Caco-2 (cell line): ENCODE results near the gene ROGDI. TPM values are rescaled to one million over a fixed set of nuclear protein-coding genes. Genes with fewer than 3 reads are reported as not detected.

Experiments used
- BruUV-seq: library from RNA; stranded (reverse); fragments of 400-500 nt; replicated peaks from 2 replicates; lab custom pipeline; 2021; lab: Mats Ljungman, UMichigan
- CTCF ChIA-PET: fragments of 300-600 bp; sonication (Branson Sonifier 250); formaldehyde crosslinking; loops from one replicate; lab custom pipeline; 2022; ENCODE audit warnings: antibody characterized with exemption; lab: Charles Lee
- POLR2A ChIA-PET: fragments of 300-600 bp; sonication (Branson Sonifier 250); formaldehyde crosslinking; loops from one replicate; lab custom pipeline; 2022; ENCODE audit warnings: antibody characterized with exemption; lab: Charles Lee
- DNase-seq, 2 experiments: peaks; one replicate each; pipeline versions ENCODE4 v3.0.0 to v3.0.0-alpha.2; 2020 to 2022
- H3K27me3 ChIP-seq: replicated peaks from 2 replicates; pipeline ENCODE4 v1.6.0; 2011; ENCODE audit warnings: low read length; ENCODE audit not compliant: control insufficient read depth, insufficient read depth
- H3K36me3 ChIP-seq: 2 replicates; pipeline ENCODE4 v1.5.1; 2011; ENCODE audit warnings: low read length; ENCODE audit not compliant: control insufficient read depth, insufficient read depth
- H3K4me1 ChIP-seq: fragments of 250-450 bp; sonication (Bioruptor Pico); 2 replicates; pipeline ENCODE4 v1.5.1; 2020; ENCODE audit warnings: mild to moderate bottlenecking
- H3K4me3 ChIP-seq: 2 replicates; pipeline ENCODE4 v1.5.1; 2011; ENCODE audit warnings: low read depth, mild to moderate bottlenecking, control low read depth, low read length
- H3K9me3 ChIP-seq: fragments of 250-450 bp; sonication (Bioruptor Pico); 2 replicates; pipeline ENCODE4 v1.5.1; 2020; ENCODE audit warnings: mild to moderate bottlenecking, moderate library complexity
- H3K27ac Mint-ChIP-seq: one replicate; pipeline ENCODE4 v1.8.0; 2022; ENCODE audit warnings: mixed read lengths; ENCODE audit not compliant: unreplicated experiment
- H3K27me3 Mint-ChIP-seq: one replicate; pipeline ENCODE4 v1.8.0; 2022; ENCODE audit warnings: mixed read lengths; ENCODE audit not compliant: insufficient read depth, unreplicated experiment
- H3K36me3 Mint-ChIP-seq: one replicate; pipeline ENCODE4 v1.8.0; 2022; ENCODE audit warnings: mild to moderate bottlenecking, mixed read lengths; ENCODE audit not compliant: insufficient read depth, unreplicated experiment
- H3K4me1 Mint-ChIP-seq: one replicate; pipeline ENCODE4 v1.8.0; 2022; ENCODE audit warnings: low read depth, mixed read lengths; ENCODE audit not compliant: unreplicated experiment
- H3K4me3 Mint-ChIP-seq: one replicate; pipeline ENCODE4 v1.8.0; 2022; ENCODE audit warnings: mild to moderate bottlenecking, moderate library complexity, mixed read lengths; ENCODE audit not compliant: unreplicated experiment
- H3K9me3 Mint-ChIP-seq: one replicate; pipeline ENCODE4 v1.8.0; 2022; ENCODE audit warnings: mixed read lengths; ENCODE audit not compliant: unreplicated experiment
- CTCF ChIP-seq, 2 experiments: fragments of 200-600 bp in 1 of 2; IDR thresholded peaks; 1 replicate in 1 of 2; 2 replicates in 1 of 2; pipeline versions ENCODE4 v1.5.1 to v1.8.0; 2011 to 2022; ENCODE audit warnings: antibody characterized with exemption in 1 of 2, control low read depth in 1 of 2, inconsistent platforms in 1 of 2, low read depth in 1 of 2, low read length in 1 of 2, mild to moderate bottlenecking in 1 of 2, moderate library complexity in 1 of 2; ENCODE audit not compliant: insufficient read depth in 1 of 2, severe bottlenecking in 1 of 2, unreplicated experiment in 1 of 2
- intact Hi-C: fragments of 100-400 bp; cut with micrococcal nuclease; formaldehyde crosslinking; loops from one replicate; pipeline ENCODE4 v1.10.0; 2022; ENCODE audit not compliant: unreplicated experiment
- total RNA-seq: library from RNA; stranded (reverse); gene quantifications from 2 replicates; pipeline ENCODE4 v1.2.3, GENCODE V29; 2022

Gene ROGDI
- total RNA-seq, 1 experiment from 2014 or later = 18.2 TPM

- no TSS peak for BruUV-seq
- ChIA-PET POLR2A (no interaction called here), CTCF (no interaction called here)
- no peak for TF ChIP-seq CTCF (IDR thresholded peaks at IDR 0.05; ENCODE audit: insufficient read depth in 1 of 2, low read depth in 1 of 2, low read length in 1 of 2, severe bottlenecking in 1 of 2, unreplicated experiment in 1 of 2)
- no peak for DNase-seq
- Histone ChIP-seq H3K27me3 (no peaks in the 10 kb centered on the region), H3K36me3 (no peaks in the 10 kb centered on the region), H3K4me3 (no peak overlapping the region), H3K9me3 (no peaks in the 10 kb centered on the region), H3K4me1 (peaks cover 24% of the 10 kb centered on the region)
- H3K36me3 Mint-ChIP-seq = peaks cover 8% of the 10 kb centered on the region
- H3K27ac Mint-ChIP-seq = no peak overlapping the region
- no peaks in the 10 kb centered on the region for H3K9me3 Mint-ChIP-seq
- H3K4me3 Mint-ChIP-seq = no peak overlapping the region
- intact Hi-C loops = no loop called here
- no peaks in the 10 kb centered on the region for H3K27me3 Mint-ChIP-seq
- peaks cover 7% of the 10 kb centered on the region for H3K4me1 Mint-ChIP-seq
Observed at GRCh38 chr16:4792951-4793513, 9.4 kb downstream of the ROGDI start.

- peaks cover 8% of the 10 kb centered on the region for H3K36me3 Mint-ChIP-seq
Observed at GRCh38 chr16:4790871-4791270, 11.6 kb downstream of the ROGDI start.

GRCh38 chr16:4790261-4790660, 12.2 kb downstream of the ROGDI start:
- peak in 1 of 2 experiments; percentile 43 for DNase-seq
- H3K4me1 Mint-ChIP-seq = peaks cover 12% of the 10 kb centered on the region
- H3K27me3 ChIP-seq = no peaks in the 10 kb centered on the region
- peaks cover 8% of the 10 kb centered on the region for H3K36me3 Mint-ChIP-seq
- no peaks in the 10 kb centered on the region for H3K27me3 Mint-ChIP-seq
- no peaks in the 10 kb centered on the region for H3K9me3 ChIP-seq
- no peak overlapping the region for H3K4me3 ChIP-seq
- H3K27ac Mint-ChIP-seq = no peak overlapping the region
- no peaks in the 10 kb centered on the region for H3K9me3 Mint-ChIP-seq
- no TSS peak for BruUV-seq
- H3K36me3 ChIP-seq = no peaks in the 10 kb centered on the region
- CTCF ChIA-PET = interaction anchor here (0.6 to 1.1 kb wide), 2 partner anchors 107 to 127 kb away, joined by 4 read pairs; no protein-coding TSS in a partner anchor
- no peak overlapping the region for H3K4me3 Mint-ChIP-seq
- POLR2A ChIA-PET = no interaction called here
- intact Hi-C loops = no loop called here
- TF ChIP-seq CTCF (IDR thresholded peaks at IDR 0.05; ENCODE audit: insufficient read depth in 1 of 2, low read depth in 1 of 2, low read length in 1 of 2, severe bottlenecking in 1 of 2, unreplicated experiment in 1 of 2) = no peak
- peaks cover 35% of the 10 kb centered on the region for H3K4me1 ChIP-seq

More at GRCh38 chr16:4790871-4791270, 11.6 kb downstream of the ROGDI start:
- Histone ChIP-seq H3K9me3 (no peaks in the 10 kb centered on the region), H3K27me3 (no peaks in the 10 kb centered on the region), H3K36me3 (no peaks in the 10 kb centered on the region), H3K4me3 (no peak overlapping the region), H3K4me1 (peaks cover 35% of the 10 kb centered on the region)
- BruUV-seq = no TSS peak
- Mint-ChIP-seq H3K9me3 (no peaks in the 10 kb centered on the region), H3K4me1 (peaks cover 12% of the 10 kb centered on the region), H3K27me3 (no peaks in the 10 kb centered on the region), H3K4me3 (no peak overlapping the region), H3K27ac (no peak overlapping the region)
- ChIA-PET CTCF (interaction anchor here (0.6 kb wide), 1 partner anchor 127 kb away, joined by 4 read pairs; no protein-coding TSS in a partner anchor), POLR2A (no interaction called here)
- TF ChIP-seq CTCF (IDR thresholded peaks at IDR 0.05; ENCODE audit: insufficient read depth in 1 of 2, low read depth in 1 of 2, low read length in 1 of 2, severe bottlenecking in 1 of 2, unreplicated experiment in 1 of 2) = no peak
- intact Hi-C loops = no loop called here
- DNase-seq = no peak
